B cell (primary cell): ENCODE results near the gene COPA. TPM values are rescaled to one million over a fixed set of nuclear protein-coding genes. Genes with fewer than 3 reads are reported as not detected.

Experiments used
- ATAC-seq: fragments of 200-7000 bp; cut with Tn5 transposase; one replicate; pipeline ENCODE4 v1.10.0; 2021; ENCODE audit warnings: low read depth, mild to moderate bottlenecking, moderate number of reproducible peaks, moderate library complexity
- CTCF ChIA-PET: fragments of 350-600 bp; sonication (Branson Sonifier 250); formaldehyde crosslinking; loops from one replicate; lab custom pipeline; 2021; ENCODE audit warnings: antibody characterized with exemption, inconsistent platforms; lab: Charles Lee
- POLR2A ChIA-PET: fragments of 350-600 bp; sonication (Branson Sonifier 250); formaldehyde crosslinking; loops from one replicate; lab custom pipeline; 2021; ENCODE audit warnings: antibody characterized with exemption; lab: Charles Lee
- DNase-seq: peaks from one replicate; pipeline ENCODE4 v3.0.0; 2013
- H2AFZ ChIP-seq: 2 replicates; pipeline ENCODE4 v1.6.1; 2012; ENCODE audit warnings: mild to moderate bottlenecking, low read depth, low read length; ENCODE audit not compliant: insufficient read depth, poor library complexity, severe bottlenecking
- H3K27ac ChIP-seq, 2 donors: 1 replicate in 1 of 2; 2 replicates in 1 of 2; pipeline ENCODE4 v1.5.1; 2012 to 2013; ENCODE audit warnings: low read length in 2 of 2, mild to moderate bottlenecking in 2 of 2, moderate library complexity in 1 of 2
- H3K27me3 ChIP-seq, 4 experiments: fragments of 200-600 bp in 1 of 4; sonication (generic) in 1 of 4; replicated peaks in 1 of 4; 1 replicate in 2 of 4; 2 replicates in 2 of 4; pipeline versions ENCODE4 v1.6.1 to v1.7.0; 2013 to 2016; ENCODE audit warnings: low read length in 3 of 4, mild to moderate bottlenecking in 2 of 4, mixed read lengths in 1 of 4, moderate library complexity in 1 of 4; ENCODE audit not compliant: insufficient read depth in 4 of 4, control insufficient read depth in 3 of 4; ENCODE audit errors: control extremely low read depth in 1 of 4
- H3K36me3 ChIP-seq, 2 experiments: replicated peaks in 1 of 2; 1 replicate in 1 of 2; 2 replicates in 1 of 2; pipeline versions ENCODE4 v1.6.1 to v1.7.1; 2013; ENCODE audit warnings: low read length in 1 of 2; ENCODE audit not compliant: insufficient read depth in 2 of 2, control insufficient read depth in 1 of 2; ENCODE audit errors: control extremely low read depth in 1 of 2, extremely low read depth in 1 of 2
- H3K4me1 ChIP-seq, 2 donors: fragments of 200-600 bp in 1 of 2; sonication (generic) in 1 of 2; 1 replicate in 1 of 2; 2 replicates in 1 of 2; pipeline versions ENCODE4 v1.5.1 to v1.6.1; 2013 to 2017; ENCODE audit warnings: low read length in 2 of 2; ENCODE audit not compliant: control insufficient read depth in 2 of 2, insufficient read depth in 2 of 2
- H3K4me2 ChIP-seq: replicated peaks from 2 replicates; pipeline ENCODE3; 2012; ENCODE audit warnings: mild to moderate bottlenecking, low read depth, low read length; ENCODE audit not compliant: poor library complexity, severe bottlenecking
- H3K4me3 ChIP-seq, 5 experiments: fragments of 200-600 bp in 1 of 5; sonication (generic) in 1 of 5; 1 replicate in 3 of 5; 2 replicates in 2 of 5; pipeline versions ENCODE4 v1.5.1 to v1.7.0; 2011 to 2016; ENCODE audit warnings: low read length in 4 of 5, mild to moderate bottlenecking in 4 of 5, low read depth in 2 of 5, control low read depth in 1 of 5, moderate library complexity in 1 of 5; ENCODE audit not compliant: insufficient read depth in 1 of 5; ENCODE audit errors: control extremely low read depth in 1 of 5, extremely low read depth in 1 of 5
- H3K79me2 ChIP-seq: fragments of 200-600 bp; sonication (generic); one replicate; pipeline ENCODE4 v1.6.0; 2016; ENCODE audit warnings: low read length; ENCODE audit not compliant: control insufficient read depth, insufficient read depth
- H3K9ac ChIP-seq: fragments of 200-600 bp; sonication (generic); 2 replicates; pipeline ENCODE4 v1.6.1; 2017; ENCODE audit warnings: mild to moderate bottlenecking, low read length, moderate library complexity
- H3K9me3 ChIP-seq, 3 donors: one replicate each; pipeline versions ENCODE4 v1.6.1 to v1.7.1; 2013; ENCODE audit warnings: low read length in 2 of 3; ENCODE audit not compliant: control insufficient read depth in 2 of 3, insufficient read depth in 1 of 3; ENCODE audit errors: control extremely low read depth in 1 of 3
- H4K20me1 ChIP-seq: 2 replicates; pipeline ENCODE4 v1.6.0; 2012; ENCODE audit warnings: mild to moderate bottlenecking, low read length; ENCODE audit not compliant: insufficient read depth, control insufficient read depth, poor library complexity, severe bottlenecking
- H3K27ac Mint-ChIP-seq: one replicate; pipeline ENCODE4 v1.8.0; 2021; ENCODE audit warnings: mixed read lengths
- H3K27me3 Mint-ChIP-seq: one replicate; pipeline ENCODE4 v1.8.0; 2021; ENCODE audit warnings: mixed read lengths
- H3K4me1 Mint-ChIP-seq: one replicate; pipeline ENCODE4 v1.8.0; 2021; ENCODE audit warnings: mixed read lengths
- H3K4me3 Mint-ChIP-seq: one replicate; pipeline ENCODE4 v1.8.0; 2021; ENCODE audit warnings: mixed read lengths
- H3K9me3 Mint-ChIP-seq: one replicate; pipeline ENCODE4 v1.8.0; 2022; ENCODE audit warnings: mixed read lengths; ENCODE audit not compliant: insufficient read depth
- CTCF ChIP-seq: fragments of 200-600 bp; IDR thresholded peaks from one replicate; pipeline ENCODE4 v1.8.0; 2022; ENCODE audit warnings: antibody characterized with exemption, mild to moderate bottlenecking
- EZH2 ChIP-seq: IDR thresholded peaks from 2 replicates; pipeline ENCODE4 v1.6.1; 2012; ENCODE audit warnings: borderline replicate concordance, low read depth, mild to moderate bottlenecking, moderate library complexity, low read length; ENCODE audit not compliant: insufficient read depth, poor library complexity, severe bottlenecking
- WGBS: methylation state at CpG from one replicate; pipeline ENCODE4 v1.1.5; 2013; ENCODE audit warnings: missing lambda C conversion rate; ENCODE audit not compliant: insufficient coverage; 5-methylcytosine and 5-hydroxymethylcytosine counted together
- intact Hi-C: fragments of 100-400 bp; cut with micrococcal nuclease; formaldehyde crosslinking; loops from one replicate; pipeline ENCODE4 v1.10.0; 2022
- polyA plus RNA-seq: library from polyadenylated mRNA; depleted of rRNA; stranded (reverse); fragments of >200 nt; gene quantifications from 2 replicates; pipeline ENCODE4 v1.2.3, GENCODE V29; 2012
- total RNA-seq, 2 donors: library from RNA; stranded (reverse); fragments of 120-200 nt in 1 of 2; gene quantifications; 1 replicate in 1 of 2; 2 replicates in 1 of 2; pipeline versions ENCODE4 v1.2.3 to v1.2.4, GENCODE V29; 2013 to 2022

Gene COPA
- total and polyA plus RNA-seq, 2 donors (not counting 1 experiment from before 2014, with no cell fraction given): 39.1 to 168 TPM

DNA sequence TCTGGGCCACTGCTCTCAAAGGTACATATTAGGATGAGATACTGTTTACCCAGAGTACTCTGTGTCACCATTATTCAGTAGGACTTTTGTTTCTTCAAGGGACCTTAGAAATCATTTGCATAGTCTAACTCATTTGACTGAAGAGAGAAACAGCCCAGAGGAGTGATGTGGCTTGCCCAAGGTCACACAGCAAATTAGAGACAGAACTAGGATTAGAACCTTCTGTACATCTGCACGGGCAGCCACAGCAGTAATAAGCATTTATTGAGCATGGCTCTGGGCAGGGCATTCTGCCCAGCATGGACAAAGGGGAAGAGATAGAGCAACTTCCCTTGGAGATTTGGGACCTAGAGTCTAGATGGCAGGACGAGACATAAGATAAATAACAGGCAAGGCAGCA lies 18.1 kb upstream of the COPA start:
- H3K79me2 ChIP-seq: no peaks in the 10 kb centered on the region
- no peak overlapping the region for H3K27ac ChIP-seq
- H3K27ac Mint-ChIP-seq: no peak overlapping the region
- H2AFZ ChIP-seq: no peak overlapping the region
- 100% methylated on average over 2 of the region's 2 CpGs for WGBS
- H3K27me3 Mint-ChIP-seq: no peaks in the 10 kb centered on the region
- H4K20me1 ChIP-seq: no peaks in the 10 kb centered on the region
- ChIA-PET CTCF (no interaction called here), POLR2A (no interaction called here)
- H3K4me3 Mint-ChIP-seq: no peak overlapping the region
- no peak overlapping the region for H3K4me3 ChIP-seq
- H3K9ac ChIP-seq: no peak overlapping the region
- H3K4me2 ChIP-seq: no peak overlapping the region
- H3K4me1 ChIP-seq: no peaks in the 10 kb centered on the region
- H3K4me1 Mint-ChIP-seq: no peaks in the 10 kb centered on the region
- no peaks in the 10 kb centered on the region for H3K9me3 ChIP-seq
- TF ChIP-seq EZH2: no peak
- no peak for TF ChIP-seq CTCF
- H3K27me3 ChIP-seq: no peaks in the 10 kb centered on the region
- peaks cover 0 to 34% of the 10 kb centered on the region in 2 experiments for H3K36me3 ChIP-seq
- H3K9me3 Mint-ChIP-seq: no peaks in the 10 kb centered on the region
- DNase-seq (no peak), ATAC-seq (no peak)
- intact Hi-C loops: no loop called here

GRCh38 chr1:160360227-160360695 lies 17.2 kb upstream of the COPA start:
- H4K20me1 ChIP-seq: no peaks in the 10 kb centered on the region
- peaks cover 0 to 43% of the 10 kb centered on the region in 2 experiments for H3K36me3 ChIP-seq
- H3K9ac ChIP-seq: no peak overlapping the region
- WGBS: 100% methylated on average over 4 of the region's 8 CpGs
- H3K4me3 ChIP-seq: no peak overlapping the region
- Mint-ChIP-seq H3K27me3 (no peaks in the 10 kb centered on the region), H3K4me3 (no peak overlapping the region), H3K9me3 (no peaks in the 10 kb centered on the region), H3K27ac (no peak overlapping the region), H3K4me1 (no peaks in the 10 kb centered on the region)
- no peaks in the 10 kb centered on the region for H3K27me3 ChIP-seq
- CTCF ChIA-PET: interaction anchor here (0.6 to 0.9 kb wide), 2 partner anchors 16 to 68 kb away, joined by 3 to 4 read pairs; no protein-coding TSS in a partner anchor
- H3K4me2 ChIP-seq: no peak overlapping the region
- H3K27ac ChIP-seq: no peak overlapping the region
- TF ChIP-seq CTCF: no peak
- no peak for TF ChIP-seq EZH2
- no peaks in the 10 kb centered on the region for H3K79me2 ChIP-seq
- H3K9me3 ChIP-seq: no peaks in the 10 kb centered on the region
- DNase-seq (no peak), ATAC-seq (no peak)
- H3K4me1 ChIP-seq: no peaks in the 10 kb centered on the region
- POLR2A ChIA-PET: no interaction called here
- H2AFZ ChIP-seq: no peak overlapping the region
- intact Hi-C loops: no loop called here
